Measurements from ENCODE around the gene C1QTNF7. TPM values are rescaled to one million over a fixed set of nuclear protein-coding genes. Genes with fewer than 3 reads are reported as not detected.
A peak's percentile ranks its signal among the peaks of the same experiment; 100 is the strongest.

The C1QTNF7 gene
- not detected in 2 replicates for total RNA-seq (2014; rRNA removed; shearing (Covaris generic))
- total RNA-seq (2022): not detected in 2 replicates
- not detected for Bru-seq, nascent RNA
- BruChase-seq, experiment 1, labeled RNA remaining after a 6-hour chase: percentile 3 among the genes with signal in this experiment
- not detected for BruChase-seq, experiment 2, labeled RNA remaining after a 2-hour chase
- long read RNA-seq: 0 reads

- intact Hi-C loops (cut with micrococcal nuclease; ENCODE audit: unreplicated experiment): no loop called here
- Histone ChIP-seq H4K20me1 (ENCODE audit: insufficient read depth, low read length) (no peaks in the 10 kb centered on the region), H3K9me2 (ENCODE audit: insufficient read depth, low read length) (no peaks in the 10 kb centered on the region), H3K4me1 (ENCODE audit: insufficient read depth, low read length, poor library complexity, severe bottlenecking) (no peaks in the 10 kb centered on the region), H3K79me2 (ENCODE audit: insufficient read depth, low read depth, low read length) (no peaks in the 10 kb centered on the region), H3K4me2 (ENCODE audit: low read length) (no peak within 1 kb of the TSS), H3K27ac (ENCODE audit: low read depth, low read length, poor library complexity, severe bottlenecking) (no peak within 1 kb of the TSS), H3K36me3 (ENCODE audit: insufficient read depth, low read length) (no peaks in the 10 kb centered on the region), H3K9me3 (ENCODE audit: low read length) (no peaks in the 10 kb centered on the region), H3K4me3 (ENCODE audit: low read depth, low read length, poor library complexity, severe bottlenecking) (no peak within 1 kb of the TSS), H2AFZ (ENCODE audit: low read length) (no peak within 1 kb of the TSS)
- no TSS peak for BruUV-seq (replicated peaks)
- ChIA-PET POLR2A (interaction anchor here (0.6 to 1.2 kb wide), 3 partner anchors 12 to 76 kb away, joined by 3 to 4 read pairs (median 4); no protein-coding TSS in a partner anchor), CTCF (ENCODE audit: unreplicated experiment) (no interaction called here)
- no peak for TF ChIP-seq EZH2phosphoT487 (IDR thresholded peaks at IDR 0.05; ENCODE audit: borderline replicate concordance, low read depth, low read length)
- TF ChIP-seq CTCF (conservative IDR thresholded peaks at IDR 0.05; ENCODE audit: low read length): no peak
- no peak for DNase-seq (ENCODE audit: low spot score)
These were observed at the start of gene C1QTNF7 for GRCh38 chr4:15427701-15428100. C1QTNF7 (plus strand) TSS chr4:15428033; CDS start chr4:15435744, 7,711 bp downstream.

GRCh38 chr4:15378062-15378461, 49.8 kb upstream of the C1QTNF7 start:
- no peak for DNase-seq (ENCODE audit: low spot score)
- TF ChIP-seq CTCF (conservative IDR thresholded peaks at IDR 0.05; ENCODE audit: low read length): no peak
- no peak for TF ChIP-seq EZH2phosphoT487 (IDR thresholded peaks at IDR 0.05; ENCODE audit: borderline replicate concordance, low read depth, low read length)

GRCh38 chr4:15378493-15378892, 49.3 kb upstream of the C1QTNF7 start:
- POLR2A ChIA-PET: interaction anchor here (1.7 kb wide), 1 partner anchor 18 kb away, joined by 4 read pairs; no protein-coding TSS in a partner anchor
- no peak overlapping the region for H3K4me3 ChIP-seq (ENCODE audit: low read depth, low read length, poor library complexity, severe bottlenecking)
- H3K27ac ChIP-seq (ENCODE audit: low read depth, low read length, poor library complexity, severe bottlenecking): no peak overlapping the region
- H2AFZ ChIP-seq (ENCODE audit: low read length): no peak overlapping the region
- BruUV-seq (replicated peaks): no TSS peak
- DNase-seq (ENCODE audit: low spot score): no peak
- no peaks in the 10 kb centered on the region for H3K36me3 ChIP-seq (ENCODE audit: insufficient read depth, low read length)
- H3K9me3 ChIP-seq (ENCODE audit: low read length): no peaks in the 10 kb centered on the region
- H3K4me1 ChIP-seq (ENCODE audit: insufficient read depth, low read length, poor library complexity, severe bottlenecking): no peaks in the 10 kb centered on the region
- H3K9me2 ChIP-seq (ENCODE audit: insufficient read depth, low read length): no peaks in the 10 kb centered on the region
- TF ChIP-seq CTCF (conservative IDR thresholded peaks at IDR 0.05; ENCODE audit: low read length) (no peak), EZH2phosphoT487 (IDR thresholded peaks at IDR 0.05; ENCODE audit: borderline replicate concordance, low read depth, low read length) (no peak)
- H4K20me1 ChIP-seq (ENCODE audit: insufficient read depth, low read length): no peaks in the 10 kb centered on the region
- no peak overlapping the region for H3K4me2 ChIP-seq (ENCODE audit: low read length)
- no peaks in the 10 kb centered on the region for H3K79me2 ChIP-seq (ENCODE audit: insufficient read depth, low read depth, low read length)
- CTCF ChIA-PET (ENCODE audit: unreplicated experiment): no interaction called here
- intact Hi-C loops (cut with micrococcal nuclease; ENCODE audit: unreplicated experiment): no loop called here

More at GRCh38 chr4:15378062-15378461, 49.8 kb upstream of the C1QTNF7 start:
- intact Hi-C loops (cut with micrococcal nuclease; ENCODE audit: unreplicated experiment): no loop called here
- ChIA-PET POLR2A (interaction anchor here (1.7 kb wide), 1 partner anchor 19 kb away, joined by 4 read pairs; no protein-coding TSS in a partner anchor), CTCF (ENCODE audit: unreplicated experiment) (no interaction called here)
- Histone ChIP-seq H2AFZ (ENCODE audit: low read length) (no peak overlapping the region), H3K4me2 (ENCODE audit: low read length) (no peak overlapping the region), H3K27ac (ENCODE audit: low read depth, low read length, poor library complexity, severe bottlenecking) (no peak overlapping the region), H3K36me3 (ENCODE audit: insufficient read depth, low read length) (no peaks in the 10 kb centered on the region), H3K9me2 (ENCODE audit: insufficient read depth, low read length) (no peaks in the 10 kb centered on the region), H3K4me3 (ENCODE audit: low read depth, low read length, poor library complexity, severe bottlenecking) (no peak overlapping the region), H3K4me1 (ENCODE audit: insufficient read depth, low read length, poor library complexity, severe bottlenecking) (no peaks in the 10 kb centered on the region), H3K79me2 (ENCODE audit: insufficient read depth, low read depth, low read length) (no peaks in the 10 kb centered on the region), H4K20me1 (ENCODE audit: insufficient read depth, low read length) (no peaks in the 10 kb centered on the region), H3K9me3 (ENCODE audit: low read length) (no peaks in the 10 kb centered on the region)
- BruUV-seq (replicated peaks): no TSS peak
